A673 (cell line): Measurements from ENCODE around the gene SHOC2. TPM values are rescaled to one million over a fixed set of nuclear protein-coding genes. Genes with fewer than 3 reads are reported as not detected.

Experiments used
- BruUV-seq: library from RNA; stranded (reverse); fragments of 400-500 nt; replicated peaks from 2 replicates; lab custom pipeline; 2021; lab: Mats Ljungman, UMichigan
- CTCF ChIA-PET: fragments of 300-600 bp; sonication (Branson Sonifier 250); formaldehyde crosslinking; loops from one replicate; lab custom pipeline; 2022; ENCODE audit warnings: antibody characterized with exemption; lab: Charles Lee
- POLR2A ChIA-PET: fragments of 300-600 bp; sonication (Branson Sonifier 250); formaldehyde crosslinking; loops from one replicate; lab custom pipeline; 2022; ENCODE audit warnings: antibody characterized with exemption; ENCODE audit not compliant: low non-redundant PET; lab: Charles Lee
- DNase-seq: peaks from one replicate; pipeline ENCODE4 v3.0.0-alpha.2; 2015; ENCODE audit warnings: low spot score
- H3K27ac ChIP-seq: fragments of 200-600 bp; sonication (generic); 2 replicates; pipeline ENCODE4 v1.5.1; 2016; ENCODE audit warnings: mixed run types, low read depth, mild to moderate bottlenecking, mixed read lengths, antibody characterized with exemption, low read length; ENCODE audit not compliant: poor library complexity, severe bottlenecking
- H3K27me3 ChIP-seq: fragments of 200-600 bp; sonication (generic); replicated peaks from 2 replicates; pipeline ENCODE4 v1.6.1; 2017; ENCODE audit warnings: mixed run types, low read depth, mild to moderate bottlenecking, mixed read lengths, antibody characterized with exemption, low read length; ENCODE audit not compliant: insufficient read depth, poor library complexity
- H3K36me3 ChIP-seq: fragments of 200-600 bp; sonication (generic); 2 replicates; pipeline ENCODE4 v1.6.1; 2016; ENCODE audit warnings: mixed run types, mild to moderate bottlenecking, mixed read lengths, antibody characterized with exemption, low read length; ENCODE audit not compliant: insufficient read depth, poor library complexity, severe bottlenecking
- H3K4me1 ChIP-seq: fragments of 200-600 bp; sonication (generic); 2 replicates; pipeline ENCODE4 v1.6.1; 2017; ENCODE audit warnings: mixed run types, mild to moderate bottlenecking, mixed read lengths, antibody characterized with exemption, low read length; ENCODE audit not compliant: insufficient read depth, poor library complexity, severe bottlenecking
- H3K4me3 ChIP-seq: fragments of 200-600 bp; sonication (generic); 2 replicates; pipeline ENCODE4 v1.5.1; 2016; ENCODE audit warnings: low read depth, mixed run types, mild to moderate bottlenecking, mixed read lengths, low read length; ENCODE audit not compliant: poor library complexity, severe bottlenecking
- H3K9me3 ChIP-seq: fragments of 200-600 bp; sonication (generic); 2 replicates; pipeline ENCODE4 v1.6.1; 2016; ENCODE audit warnings: mixed run types, low read depth, mild to moderate bottlenecking, mixed read lengths, antibody characterized with exemption, low read length; ENCODE audit not compliant: poor library complexity, severe bottlenecking
- CTCF ChIP-seq: fragments of 300-800, 200-600 bp; sonication (generic); conservative IDR thresholded peaks from 2 replicates; pipeline ENCODE4 v1.5.1; 2017; ENCODE audit warnings: low read depth, mild to moderate bottlenecking, antibody characterized with exemption, low read length, moderate library complexity, mixed read lengths
- EZH2 ChIP-seq: fragments of 200-600 bp; sonication (generic); IDR thresholded peaks from 2 replicates; pipeline ENCODE4 v1.6.1; 2017; ENCODE audit warnings: borderline replicate concordance, low read depth, mild to moderate bottlenecking, mixed read lengths, antibody characterized with exemption, low read length; ENCODE audit not compliant: poor library complexity, severe bottlenecking
- intact Hi-C: fragments of 100-400 bp; cut with micrococcal nuclease; formaldehyde crosslinking; loops from one replicate; pipeline ENCODE4 v1.10.0; 2022; ENCODE audit not compliant: unreplicated experiment
- total RNA-seq: library from RNA; stranded (reverse); gene quantifications from 2 replicates; pipeline ENCODE4 v1.2.3, GENCODE V29; 2021

Gene SHOC2
- total RNA-seq, 1 experiment from 2014 or later, result 37.6 TPM

- Histone ChIP-seq H3K27ac (peak overlapping the region; percentile 49), H3K36me3 (peaks cover 9% of the 10 kb centered on the region), H3K4me1 (peaks cover 17% of the 10 kb centered on the region), H3K9me3 (peaks cover 6% of the 10 kb centered on the region), H3K27me3 (no peaks in the 10 kb centered on the region), H3K4me3 (no peak overlapping the region)
- ChIA-PET POLR2A (interaction anchor here (0.7 kb wide), 1 partner anchor 41 kb away, joined by 3 read pairs; no protein-coding TSS in a partner anchor), CTCF (no interaction called here)
- DNase-seq, result peak; percentile 78
- intact Hi-C loops, result no loop called here
- no peak for TF ChIP-seq CTCF
- no peak for TF ChIP-seq EZH2
- no TSS peak for BruUV-seq
These were observed 25.5 kb downstream of the SHOC2 start for GRCh38 chr10:110944792-110945396.

- Histone ChIP-seq H3K27ac (no peak overlapping the region), H3K36me3 (peaks cover 9% of the 10 kb centered on the region), H3K27me3 (no peaks in the 10 kb centered on the region), H3K4me3 (no peak overlapping the region), H3K9me3 (peaks cover 6% of the 10 kb centered on the region), H3K4me1 (peaks cover 17% of the 10 kb centered on the region)
- intact Hi-C loops, result no loop called here
- ChIA-PET CTCF (no interaction called here), POLR2A (no interaction called here)
- no peak for DNase-seq
- BruUV-seq, result no TSS peak
- no peak for TF ChIP-seq EZH2
- TF ChIP-seq CTCF, result no peak
These were observed 27.1 kb downstream of the SHOC2 start for GRCh38 chr10:110946496-110946895.

GRCh38 chr10:110947061-110947595 lies 27.7 kb downstream of the SHOC2 start:
- Histone ChIP-seq H3K27ac (no peak overlapping the region), H3K4me3 (no peak overlapping the region), H3K27me3 (no peaks in the 10 kb centered on the region), H3K4me1 (peaks cover 17% of the 10 kb centered on the region), H3K9me3 (peaks cover 6% of the 10 kb centered on the region), H3K36me3 (peaks cover 4% of the 10 kb centered on the region)
- BruUV-seq, result no TSS peak
- DNase-seq, result no peak
- CTCF ChIA-PET, result no interaction called here
- intact Hi-C loops, result loop anchor here (1.0 kb wide), 1 partner anchor 8 kb away; no protein-coding TSS in a partner anchor
- POLR2A ChIA-PET, result interaction anchor here (0.5 kb wide), 1 partner anchor 15 kb away, joined by 3 read pairs; no protein-coding TSS in a partner anchor
- TF ChIP-seq CTCF (no peak), EZH2 (no peak)
